LNCAP (cell line): Measurements from ENCODE around the gene MAP4.

Experiments
- TF ChIP-seq, protein P1 (sequence below): fragments of 450-650 bp; IDR thresholded peaks from 2 replicates; pipeline ENCODE4 v1.5.1; 2017; ENCODE audit warnings: mild to moderate bottlenecking

The MAP4 gene

DNA sequence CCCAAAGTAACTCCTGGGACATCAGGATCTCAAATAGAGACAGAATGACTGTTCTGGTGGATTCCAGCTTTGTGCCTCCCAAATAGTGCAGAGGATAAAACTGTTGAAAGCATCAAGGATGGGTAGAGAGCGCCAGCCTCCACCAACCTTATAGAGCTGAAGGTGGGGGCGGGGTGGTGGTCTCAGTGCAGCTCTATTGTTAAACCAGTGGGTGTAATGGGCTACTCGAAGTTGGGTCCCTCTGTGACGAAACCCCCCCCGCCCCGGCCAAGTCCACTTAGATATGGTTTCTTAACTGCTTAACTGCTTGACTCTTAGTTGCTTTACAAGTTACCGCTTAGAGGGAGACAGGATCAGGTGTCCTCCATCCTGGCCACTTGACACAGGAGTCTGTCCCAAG, 190.6 kb downstream of the MAP4 start:
- TF ChIP-seq, protein P1, sequence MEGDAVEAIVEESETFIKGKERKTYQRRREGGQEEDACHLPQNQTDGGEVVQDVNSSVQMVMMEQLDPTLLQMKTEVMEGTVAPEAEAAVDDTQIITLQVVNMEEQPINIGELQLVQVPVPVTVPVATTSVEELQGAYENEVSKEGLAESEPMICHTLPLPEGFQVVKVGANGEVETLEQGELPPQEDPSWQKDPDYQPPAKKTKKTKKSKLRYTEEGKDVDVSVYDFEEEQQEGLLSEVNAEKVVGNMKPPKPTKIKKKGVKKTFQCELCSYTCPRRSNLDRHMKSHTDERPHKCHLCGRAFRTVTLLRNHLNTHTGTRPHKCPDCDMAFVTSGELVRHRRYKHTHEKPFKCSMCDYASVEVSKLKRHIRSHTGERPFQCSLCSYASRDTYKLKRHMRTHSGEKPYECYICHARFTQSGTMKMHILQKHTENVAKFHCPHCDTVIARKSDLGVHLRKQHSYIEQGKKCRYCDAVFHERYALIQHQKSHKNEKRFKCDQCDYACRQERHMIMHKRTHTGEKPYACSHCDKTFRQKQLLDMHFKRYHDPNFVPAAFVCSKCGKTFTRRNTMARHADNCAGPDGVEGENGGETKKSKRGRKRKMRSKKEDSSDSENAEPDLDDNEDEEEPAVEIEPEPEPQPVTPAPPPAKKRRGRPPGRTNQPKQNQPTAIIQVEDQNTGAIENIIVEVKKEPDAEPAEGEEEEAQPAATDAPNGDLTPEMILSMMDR = no peak

DNA sequence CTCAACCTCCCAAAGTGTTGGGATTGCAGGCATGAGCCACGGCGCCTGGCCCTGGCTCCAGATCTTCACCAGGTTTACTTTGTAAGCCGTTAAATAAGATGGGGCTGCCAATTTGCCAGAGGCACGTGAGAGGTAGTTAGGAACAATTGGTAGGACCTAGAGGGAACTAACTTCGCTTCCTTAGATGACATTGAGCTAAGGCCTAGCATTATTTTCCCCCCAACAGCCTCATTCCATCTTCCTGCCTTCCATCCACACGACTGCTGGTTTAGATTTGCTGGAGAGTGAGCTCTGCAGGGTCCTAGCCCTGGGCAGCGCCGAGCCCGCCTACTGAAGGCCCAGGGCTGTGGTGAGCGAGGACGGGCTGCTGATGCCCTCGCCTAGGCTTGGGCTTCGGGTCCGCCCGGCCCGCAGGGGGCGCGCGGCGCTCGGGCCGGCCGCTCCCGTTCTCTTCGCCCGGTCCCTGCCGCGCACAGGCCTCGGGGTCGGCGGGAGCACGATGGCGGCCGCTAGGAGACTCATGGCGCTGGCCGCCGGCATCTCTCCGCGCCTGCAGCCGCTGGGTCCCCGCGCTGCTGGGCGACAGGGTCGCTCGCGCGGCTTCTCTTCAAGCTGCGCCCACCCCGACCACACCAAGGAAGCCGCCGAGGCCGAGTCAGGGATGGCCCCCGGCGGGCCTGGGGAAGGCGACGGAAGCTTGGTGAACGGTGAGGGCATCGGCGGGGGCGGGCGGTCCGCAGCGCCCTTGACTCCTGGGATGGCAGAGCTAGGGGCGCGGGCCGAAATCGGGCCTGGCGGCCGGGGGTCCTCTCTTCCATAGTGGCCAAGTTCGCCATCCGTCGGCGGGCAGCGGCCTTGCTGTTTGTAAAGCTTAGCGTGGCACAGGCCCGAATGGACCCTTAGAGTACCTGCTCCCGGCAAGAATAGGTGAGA, 191.4 kb downstream of the MAP4 start:
- TF ChIP-seq, protein P1 = peak; percentile 95

DNA sequence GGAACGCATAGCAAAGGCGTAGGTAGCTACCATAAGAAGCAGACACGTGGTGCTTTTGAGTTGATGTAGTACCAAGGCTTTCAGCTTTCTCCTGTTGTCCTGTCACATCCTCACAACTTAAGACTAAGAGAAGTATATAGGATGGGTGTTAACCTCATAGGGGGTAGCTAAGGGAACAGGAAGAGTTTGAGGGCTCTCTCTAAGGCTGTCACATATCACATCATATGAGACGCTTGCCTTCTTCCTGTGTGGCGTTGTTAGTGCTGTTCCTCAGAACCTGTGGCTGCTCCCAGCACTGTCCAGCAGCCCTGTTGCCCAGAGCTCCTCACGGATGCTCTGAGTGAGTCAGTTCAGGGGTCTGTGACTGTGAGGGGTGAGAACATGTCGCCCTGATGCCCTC, 198.6 kb downstream of the MAP4 start:
- TF ChIP-seq, protein P1 = no peak

DNA sequence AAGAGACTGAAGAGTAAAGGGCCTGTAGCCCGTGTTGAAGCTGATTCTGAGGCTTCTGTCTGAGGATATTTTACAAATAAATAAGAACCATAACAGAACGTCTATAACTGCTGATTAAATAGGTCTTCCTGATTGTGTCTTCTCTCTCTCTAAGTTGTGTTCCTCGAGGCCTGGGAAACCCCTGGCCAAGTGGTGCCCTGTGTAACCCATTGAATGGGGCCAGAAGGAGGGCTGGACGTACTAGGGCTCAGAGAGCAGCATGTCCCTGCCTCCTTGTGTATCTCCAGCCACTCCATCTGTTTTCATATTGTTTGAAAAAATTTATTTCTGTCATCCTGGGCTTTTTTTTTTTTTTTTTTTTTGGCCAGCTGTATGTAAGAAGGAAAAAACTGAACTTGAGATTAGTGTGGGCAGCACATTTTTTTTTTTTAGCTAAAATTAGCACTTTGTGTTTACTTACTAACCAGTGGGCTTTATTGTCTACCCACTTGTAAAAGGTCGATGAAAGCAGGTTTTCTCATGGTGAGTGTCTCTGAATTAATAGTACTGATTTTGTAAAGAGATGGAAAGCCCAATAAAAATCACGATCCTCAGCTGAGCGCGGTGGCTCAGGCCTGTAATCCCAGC, 202.6 kb downstream of the MAP4 start:
- TF ChIP-seq, protein P1 = no peak

DNA sequence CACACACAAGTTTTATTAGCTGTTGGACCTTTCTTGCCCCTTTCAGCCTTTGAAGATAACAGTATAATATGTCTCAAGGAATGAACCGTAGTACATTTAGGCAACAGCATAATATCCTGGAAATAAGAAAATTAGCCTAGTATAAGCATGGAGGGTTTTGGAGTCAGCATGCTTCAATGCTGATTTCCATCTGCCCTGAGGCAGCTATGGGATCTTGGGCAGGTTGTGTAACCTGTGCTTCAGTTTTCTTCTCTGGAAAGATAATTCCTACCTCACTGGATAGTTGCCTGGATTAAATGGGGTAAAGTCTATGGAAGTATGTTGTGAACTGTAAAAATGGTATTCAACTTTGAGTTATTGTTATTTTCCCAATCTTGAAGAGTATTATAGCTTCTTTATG, 211.6 kb downstream of the MAP4 start:
- TF ChIP-seq, protein P1 = no peak

DNA sequence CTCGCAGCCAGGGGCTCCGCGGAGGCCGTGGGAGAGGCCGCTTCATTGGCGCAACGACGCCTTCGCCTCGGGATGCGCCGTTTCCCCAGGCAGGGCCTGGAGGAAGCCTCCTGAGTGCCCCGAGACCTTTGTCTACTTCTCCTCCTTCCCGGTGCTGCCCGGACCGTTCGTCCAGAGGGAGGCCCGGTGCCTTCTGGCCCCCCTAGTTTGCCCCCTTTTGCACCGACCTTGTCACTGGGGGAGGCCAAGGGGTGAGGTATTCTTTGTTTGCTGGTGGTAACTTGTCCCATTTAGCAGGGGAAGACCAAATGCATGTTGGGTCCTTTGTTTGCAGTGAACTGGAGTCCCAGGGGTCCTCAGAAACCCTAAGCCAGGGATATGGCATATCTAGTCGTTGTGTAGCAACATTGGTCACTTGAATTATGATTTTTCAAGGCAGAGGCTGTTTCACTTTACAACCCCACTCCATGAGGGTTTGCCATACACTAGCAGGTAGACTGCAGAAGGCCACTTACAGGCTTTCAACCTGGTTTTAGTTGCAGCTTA, 212.7 kb downstream of the MAP4 start:
- TF ChIP-seq, protein P1 = no peak

DNA sequence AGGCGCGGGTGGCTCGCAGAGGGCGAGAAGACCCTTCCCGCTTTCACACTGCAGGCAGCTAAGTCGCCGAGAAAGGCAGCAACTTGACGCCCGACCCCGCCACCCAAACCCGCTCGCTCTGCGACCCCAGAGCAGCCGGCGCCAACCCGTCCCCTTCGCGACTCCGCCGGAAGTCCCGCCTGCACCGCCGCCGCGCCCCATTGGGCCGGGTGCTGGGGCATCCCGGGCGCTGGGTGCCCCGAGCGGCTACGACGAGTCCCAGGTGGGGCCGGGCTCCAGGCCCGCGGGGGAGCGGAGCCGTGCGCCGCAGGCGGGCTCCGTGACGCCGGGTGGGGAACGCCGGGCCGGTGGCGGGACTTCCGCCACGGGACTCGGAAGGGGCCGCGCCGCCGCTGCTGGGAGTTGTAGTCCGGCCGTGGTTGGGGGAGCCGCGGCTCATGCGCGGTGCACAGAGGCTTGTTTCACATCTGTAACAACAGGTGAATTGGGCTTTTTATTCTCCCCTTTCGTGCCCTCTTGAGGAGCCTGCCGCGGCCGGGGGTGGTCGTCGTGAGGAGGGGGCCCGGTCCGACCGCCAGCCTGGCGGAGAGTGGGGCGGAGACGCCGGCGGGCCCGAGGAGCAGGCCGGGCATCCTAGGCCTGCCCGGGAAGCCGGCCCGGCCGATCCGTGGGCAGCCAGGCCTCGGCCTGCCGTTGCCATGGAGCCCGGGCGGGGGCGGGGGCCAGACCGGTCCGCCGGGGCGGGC, 213.3 kb downstream of the MAP4 start, which contains the start of gene DHX30:
Gene DHX30, plus strand, starts transcription at position 405 of the 746 bp plus-strand sequence. CDS start 7,546 bp downstream, outside the sequence.
- TF ChIP-seq, protein P1 = no peak
